Measurements from ENCODE around the gene PCCB. TPM values are rescaled to one million over a fixed set of nuclear protein-coding genes. Genes with fewer than 3 reads are reported as not detected.

PCCB gene
- total RNA-seq, 2 experiments from 2014 or later, result 8.3 to 10.2 TPM

Other genes with a start within 250 kb of the PCCB start
- gene MSL2, start 54.0 kb upstream of the PCCB start, total RNA-seq, result 100 to 1,000 TPM; 143 to 146 TPM

Data from CD4-positive, alpha-beta T cell (primary cell).